HEK293 (cell line): Measurements from ENCODE around the gene TOM1L2.
A peak's percentile ranks its signal among the peaks of the same experiment; 100 is the strongest.

ENCODE experiments used
- CTCF ChIA-PET: fragments of 350-600 bp; formaldehyde crosslinking; extraction: SDS; loops from one replicate; lab custom pipeline; 2021; ENCODE audit warnings: antibody characterized with exemption; lab: Yijun Ruan, JAX
- POLR2A ChIA-PET: fragments of 300-600 bp; formaldehyde crosslinking; extraction: SDS; loops from one replicate; lab custom pipeline; 2020; ENCODE audit warnings: antibody characterized with exemption, inconsistent platforms; lab: Yijun Ruan, JAX
- H3K27ac ChIP-seq: fragments of 200-500 bp; sonication (Bioruptor generic); 2 replicates; pipeline ENCODE4 v1.5.1; 2014; ENCODE audit warnings: low read depth, low read length, control low read depth, inconsistent platforms; ENCODE audit errors: extremely low read depth
- H3K36me3 ChIP-seq, 2 experiments: fragments of 200-500 bp in 1 of 2; sonication (Bioruptor generic) in 1 of 2; 1 replicate in 1 of 2; 2 replicates in 1 of 2; pipeline ENCODE4 v1.5.1; 2014 to 2017; ENCODE audit warnings: inconsistent platforms in 2 of 2, low read length in 2 of 2; ENCODE audit not compliant: control insufficient read depth in 2 of 2, insufficient read depth in 1 of 2
- H3K4me1 ChIP-seq: fragments of 200-500 bp; sonication (Bioruptor generic); 2 replicates; pipeline ENCODE4 v1.5.1; 2014; ENCODE audit warnings: mild to moderate bottlenecking, low read length, inconsistent platforms; ENCODE audit not compliant: control insufficient read depth, insufficient read depth
- H3K4me3 ChIP-seq: 2 replicates; pipeline ENCODE4 v1.5.1; 2011; ENCODE audit warnings: low read depth, mild to moderate bottlenecking, control low read depth, low read length, moderate library complexity
- H3K9me3 ChIP-seq: fragments of 200-500 bp; sonication (Bioruptor generic); 2 replicates; pipeline ENCODE4 v1.5.1; 2014; ENCODE audit warnings: low read depth, low read length, inconsistent platforms; ENCODE audit not compliant: control insufficient read depth, insufficient read depth
- OSR2 ChIP-seq: fragments of 450-650 bp; formaldehyde crosslinking; IDR thresholded peaks from 2 replicates; pipeline ENCODE4 v1.5.1; 2016; ENCODE audit warnings: missing biosample characterization, missing genetic modification characterization
- PRDM1 ChIP-seq: fragments of 450-650 bp; formaldehyde crosslinking; IDR thresholded peaks from 2 replicates; pipeline ENCODE4; 2016; ENCODE audit warnings: missing biosample characterization, missing genetic modification characterization
- REPIN1 ChIP-seq: fragments of 450-650 bp; formaldehyde crosslinking; IDR thresholded peaks from 2 replicates; pipeline ENCODE4 v1.5.1; 2017; ENCODE audit warnings: missing biosample characterization, missing genetic modification characterization, low read depth
- SP7 ChIP-seq: fragments of 450-650 bp; formaldehyde crosslinking; IDR thresholded peaks from 2 replicates; pipeline ENCODE4 v1.5.1; 2016; ENCODE audit warnings: missing biosample characterization, missing genetic modification characterization
- WT1 ChIP-seq: fragments of 450-650 bp; formaldehyde crosslinking; IDR thresholded peaks from 2 replicates; pipeline ENCODE4 v1.5.1; 2016; ENCODE audit warnings: missing biosample characterization, missing genetic modification characterization
- ZBTB1 ChIP-seq: fragments of 450-650 bp; formaldehyde crosslinking; IDR thresholded peaks from 2 replicates; pipeline ENCODE4 v1.5.1; 2016; ENCODE audit warnings: missing biosample characterization, missing genetic modification characterization
- ZIC2 ChIP-seq: fragments of 450-650 bp; formaldehyde crosslinking; IDR thresholded peaks from 2 replicates; pipeline ENCODE4 v1.5.1; 2016; ENCODE audit warnings: missing biosample characterization, missing genetic modification characterization
- ZNF175 ChIP-seq: fragments of 450-650 bp; formaldehyde crosslinking; IDR thresholded peaks from 2 replicates; pipeline ENCODE4 v1.5.1; 2016; ENCODE audit warnings: missing biosample characterization, missing genetic modification characterization
- ZNF214 ChIP-seq: fragments of 450-650 bp; formaldehyde crosslinking; IDR thresholded peaks from 2 replicates; pipeline ENCODE4 v1.5.1; 2017; ENCODE audit warnings: missing biosample characterization, mild to moderate bottlenecking, missing genetic modification characterization, borderline replicate concordance
- ZNF311 ChIP-seq: fragments of 450-650 bp; formaldehyde crosslinking; IDR thresholded peaks from 2 replicates; pipeline ENCODE4 v1.5.1; 2017; ENCODE audit warnings: missing biosample characterization, missing genetic modification characterization, borderline replicate concordance
- ZNF350 ChIP-seq: fragments of 450-650 bp; formaldehyde crosslinking; IDR thresholded peaks from 2 replicates; pipeline ENCODE4 v1.5.0; 2017; ENCODE audit warnings: missing biosample characterization, mild to moderate bottlenecking, missing genetic modification characterization
- ZNF37A ChIP-seq: fragments of 450-650 bp; IDR thresholded peaks from 2 replicates; pipeline ENCODE4 v1.5.1; 2018; ENCODE audit warnings: missing biosample characterization, missing genetic modification characterization
- ZNF423 ChIP-seq: fragments of 450-650 bp; formaldehyde crosslinking; IDR thresholded peaks from 2 replicates; pipeline ENCODE4 v1.5.1; 2016; ENCODE audit warnings: missing biosample characterization, missing genetic modification characterization
- ZNF433 ChIP-seq: fragments of 450-650 bp; formaldehyde crosslinking; IDR thresholded peaks from 2 replicates; pipeline ENCODE4 v1.5.1; 2016; ENCODE audit warnings: missing biosample characterization, missing genetic modification characterization, low read depth
- ZNF48 ChIP-seq: fragments of 450-650 bp; formaldehyde crosslinking; IDR thresholded peaks from 2 replicates; pipeline ENCODE4 v1.5.1; 2016; ENCODE audit warnings: missing biosample characterization, missing genetic modification characterization
- ZNF571 ChIP-seq: fragments of 450-650 bp; formaldehyde crosslinking; IDR thresholded peaks from 2 replicates; pipeline ENCODE4 v1.5.0; 2017; ENCODE audit warnings: missing biosample characterization, missing genetic modification characterization
- ZNF623 ChIP-seq: fragments of 450-650 bp; formaldehyde crosslinking; IDR thresholded peaks from 2 replicates; pipeline ENCODE4 v1.5.1; 2016; ENCODE audit warnings: missing biosample characterization, missing genetic modification characterization
- ZNF654 ChIP-seq: fragments of 450-650 bp; formaldehyde crosslinking; IDR thresholded peaks from 2 replicates; pipeline ENCODE4 v1.5.1; 2016; ENCODE audit warnings: low read depth, missing biosample characterization, missing genetic modification characterization
- ZNF792 ChIP-seq: fragments of 450-650 bp; formaldehyde crosslinking; IDR thresholded peaks from 2 replicates; pipeline ENCODE4 v1.5.1; 2016; ENCODE audit warnings: missing biosample characterization, missing genetic modification characterization
- ZXDB ChIP-seq: fragments of 450-650 bp; formaldehyde crosslinking; IDR thresholded peaks from 2 replicates; pipeline ENCODE4 v1.5.1; 2016; ENCODE audit warnings: missing biosample characterization, missing genetic modification characterization
- TF ChIP-seq, protein P1 (sequence below): fragments of 450-650 bp; formaldehyde crosslinking; IDR thresholded peaks from 2 replicates; pipeline ENCODE4 v1.5.1; 2016; ENCODE audit warnings: missing biosample characterization, missing genetic modification characterization
- TF ChIP-seq, protein P2 (sequence below): fragments of 450-650 bp; formaldehyde crosslinking; IDR thresholded peaks from 2 replicates; pipeline ENCODE4; 2016; ENCODE audit warnings: missing biosample characterization, missing genetic modification characterization
- TF ChIP-seq, protein P3 (sequence below): fragments of 450-650 bp; formaldehyde crosslinking; IDR thresholded peaks from 2 replicates; pipeline ENCODE4 v1.5.1; 2016; ENCODE audit warnings: missing biosample characterization, missing genetic modification characterization
- TF ChIP-seq, protein P4 (sequence below): fragments of 450-650 bp; formaldehyde crosslinking; IDR thresholded peaks from 2 replicates; pipeline ENCODE4 v1.5.1; 2016; ENCODE audit warnings: missing biosample characterization, missing genetic modification characterization
- TF ChIP-seq, protein P5 (sequence below): fragments of 450-650 bp; formaldehyde crosslinking; IDR thresholded peaks from 2 replicates; pipeline ENCODE4 v1.5.1; 2016; ENCODE audit warnings: missing biosample characterization, missing genetic modification characterization
- TF ChIP-seq, protein P6 (sequence below): fragments of 450-650 bp; formaldehyde crosslinking; IDR thresholded peaks from 2 replicates; pipeline ENCODE4 v1.5.1; 2016; ENCODE audit warnings: missing biosample characterization, missing genetic modification characterization

TOM1L2 gene

DNA sequence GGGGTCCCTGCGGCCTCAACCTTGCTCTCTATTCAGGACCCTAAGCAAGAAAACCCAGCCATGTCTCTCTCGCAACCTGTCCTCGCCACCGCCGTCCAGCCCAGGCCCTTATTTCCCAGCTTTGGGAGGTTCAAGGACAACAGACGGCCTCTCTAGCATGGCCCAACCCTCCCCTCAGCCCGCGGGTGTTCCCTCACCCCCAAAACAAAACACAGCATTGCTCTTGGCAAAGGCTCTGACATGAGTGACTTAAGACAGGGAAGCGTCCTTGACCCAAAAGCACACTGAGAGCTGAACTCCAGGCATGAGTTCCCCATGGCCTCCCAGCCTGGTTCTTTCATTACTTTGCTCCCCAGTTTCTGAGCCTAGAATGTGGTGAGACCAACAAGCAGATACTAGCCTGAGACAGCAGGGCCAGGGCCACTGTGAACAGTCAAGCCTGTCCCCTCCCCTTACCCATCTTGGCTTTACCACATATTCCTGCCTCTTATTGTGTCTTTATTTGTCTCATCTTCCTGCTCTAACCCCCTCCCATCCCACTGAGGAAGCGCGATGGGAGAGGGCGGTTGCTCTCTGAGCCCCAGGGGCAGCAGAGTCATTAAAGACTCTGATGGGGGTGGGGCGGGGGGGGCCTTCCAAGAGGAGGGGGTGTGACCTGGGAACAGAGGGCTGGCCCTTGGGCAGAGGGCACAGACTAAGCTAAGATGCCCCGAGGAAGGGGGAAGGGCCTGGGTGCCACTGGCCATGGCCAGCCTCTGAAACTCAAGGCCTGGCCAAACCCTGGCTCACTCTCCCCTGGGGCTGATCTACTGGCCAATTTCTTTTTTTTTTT is 147.2 kb downstream of the TOM1L2 start:
- Histone ChIP-seq H3K4me3 (no peak overlapping the region), H3K9me3 (no peaks in the 10 kb centered on the region), H3K4me1 (peaks cover 28% of the 10 kb centered on the region), H3K27ac (peak overlapping the region; percentile 94), H3K36me3 (no peaks in the 10 kb centered on the region)
- TF ChIP-seq ZIC2 (tag by site-specific recombination) (0 out of 2 replicates have a peak, but pooled peaks have one; percentile 14), ZNF654 (no peak)
- CTCF ChIA-PET, result interaction anchor here (0.6 to 5.4 kb wide), 5 partner anchors 14 to 183 kb away, joined by 3 to 35 read pairs (median 4); no protein-coding TSS in a partner anchor
- POLR2A ChIA-PET, result interaction anchor here (0.7 to 11.4 kb wide), 2 partner anchors 13 to 179 kb away, joined by 7 to 181 read pairs; partner anchors contain the start of gene SREBF1

DNA sequence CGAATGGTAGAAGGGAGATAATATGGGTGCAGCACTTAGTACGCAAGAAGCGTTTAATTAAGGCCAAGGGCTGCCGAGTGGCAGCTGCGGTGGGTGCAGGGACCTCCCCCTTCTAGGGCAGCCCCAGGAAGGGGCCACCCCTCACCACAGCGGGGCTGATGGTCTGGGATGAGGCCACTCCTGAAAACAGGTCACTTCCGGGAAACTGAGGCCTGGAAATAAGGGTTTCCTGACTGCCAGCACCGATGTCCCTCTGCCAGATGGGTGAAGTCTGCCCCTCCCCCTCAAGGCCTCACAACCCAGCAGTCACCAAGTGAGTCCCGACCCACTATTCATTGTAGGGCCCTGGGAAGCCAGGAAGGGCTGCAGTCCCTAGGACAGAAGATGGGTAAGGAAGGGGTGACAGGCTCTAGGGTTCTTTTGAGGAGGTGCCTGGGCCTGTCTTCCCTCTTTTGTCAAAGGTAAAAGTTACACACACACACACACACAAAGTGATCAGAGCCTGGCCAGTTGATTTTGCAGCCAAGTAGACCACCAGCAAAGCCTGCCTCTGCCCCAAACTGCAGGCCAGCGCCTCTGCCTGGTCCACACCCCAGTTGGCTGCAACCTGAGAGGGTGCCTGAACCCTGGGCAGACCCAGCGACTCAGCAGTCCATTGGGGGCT is 147.9 kb downstream of the TOM1L2 start:
- ChIA-PET POLR2A (interaction anchor here (11.4 kb wide), 1 partner anchor 13 kb away, joined by 181 read pairs; the partner anchor contains the start of gene SREBF1), CTCF (interaction anchor here (5.4 kb wide), 1 partner anchor 13 kb away, joined by 35 read pairs; no protein-coding TSS in a partner anchor)
- peaks cover 32% of the 10 kb centered on the region for H3K4me1 ChIP-seq
- peak overlapping the region; percentile 94 for H3K27ac ChIP-seq
- no peak overlapping the region for H3K4me3 ChIP-seq
- no peaks in the 10 kb centered on the region for H3K9me3 ChIP-seq
- peaks cover 0 to 3% of the 10 kb centered on the region in 2 experiments; a peak in 1 of 3 replicates for H3K36me3 ChIP-seq
- TF ChIP-seq, protein P1, sequence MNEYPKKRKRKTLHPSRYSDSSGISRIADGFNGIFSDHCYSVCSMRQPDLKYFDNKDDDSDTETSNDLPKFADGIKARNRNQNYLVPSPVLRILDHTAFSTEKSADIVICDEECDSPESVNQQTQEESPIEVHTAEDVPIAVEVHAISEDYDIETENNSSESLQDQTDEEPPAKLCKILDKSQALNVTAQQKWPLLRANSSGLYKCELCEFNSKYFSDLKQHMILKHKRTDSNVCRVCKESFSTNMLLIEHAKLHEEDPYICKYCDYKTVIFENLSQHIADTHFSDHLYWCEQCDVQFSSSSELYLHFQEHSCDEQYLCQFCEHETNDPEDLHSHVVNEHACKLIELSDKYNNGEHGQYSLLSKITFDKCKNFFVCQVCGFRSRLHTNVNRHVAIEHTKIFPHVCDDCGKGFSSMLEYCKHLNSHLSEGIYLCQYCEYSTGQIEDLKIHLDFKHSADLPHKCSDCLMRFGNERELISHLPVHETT, result no peak
- TF ChIP-seq ZNF37A (tag by site-specific recombination) (no peak), ZXDB (0 out of 2 replicates have a peak, but pooled peaks have one; percentile 31), ZIC2 (tag by site-specific recombination) (no peak; the same call in 1 of the 2 replicates), ZNF175 (tag by site-specific recombination) (no peak), ZNF571 (no peak), SP7 (tag by site-specific recombination) (0 out of 2 replicates have a peak, but pooled peaks have one; percentile 42), ZNF792 (no peak), ZNF48 (tag by site-specific recombination) (no peak), ZNF423 (no peak; the same call in 1 of the 2 replicates), ZNF311 (tag by site-specific recombination) (no peak), OSR2 (tag by site-specific recombination) (no peak), ZNF350 (tag by site-specific recombination) (no peak), WT1 (tag by site-specific recombination) (no peak), ZNF214 (tag by site-specific recombination) (no peak), REPIN1 (no peak), ZNF433 (tag by site-specific recombination) (no peak), ZNF623 (no peak), PRDM1 (no peak), ZBTB1 (tag by site-specific recombination) (no peak)
- TF ChIP-seq, protein P2, sequence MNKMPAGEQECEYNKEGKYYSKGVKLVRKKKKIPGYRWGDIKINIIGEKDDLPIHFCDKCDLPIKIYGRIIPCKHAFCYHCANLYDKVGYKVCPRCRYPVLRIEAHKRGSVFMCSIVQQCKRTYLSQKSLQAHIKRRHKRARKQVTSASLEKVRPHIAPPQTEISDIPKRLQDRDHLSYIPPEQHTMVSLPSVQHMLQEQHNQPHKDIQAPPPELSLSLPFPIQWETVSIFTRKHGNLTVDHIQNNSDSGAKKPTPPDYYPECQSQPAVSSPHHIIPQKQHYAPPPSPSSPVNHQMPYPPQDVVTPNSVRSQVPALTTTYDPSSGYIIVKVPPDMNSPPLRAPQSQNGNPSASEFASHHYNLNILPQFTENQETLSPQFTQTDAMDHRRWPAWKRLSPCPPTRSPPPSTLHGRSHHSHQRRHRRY (tag by site-specific recombination), result no peak
- TF ChIP-seq, protein P3, sequence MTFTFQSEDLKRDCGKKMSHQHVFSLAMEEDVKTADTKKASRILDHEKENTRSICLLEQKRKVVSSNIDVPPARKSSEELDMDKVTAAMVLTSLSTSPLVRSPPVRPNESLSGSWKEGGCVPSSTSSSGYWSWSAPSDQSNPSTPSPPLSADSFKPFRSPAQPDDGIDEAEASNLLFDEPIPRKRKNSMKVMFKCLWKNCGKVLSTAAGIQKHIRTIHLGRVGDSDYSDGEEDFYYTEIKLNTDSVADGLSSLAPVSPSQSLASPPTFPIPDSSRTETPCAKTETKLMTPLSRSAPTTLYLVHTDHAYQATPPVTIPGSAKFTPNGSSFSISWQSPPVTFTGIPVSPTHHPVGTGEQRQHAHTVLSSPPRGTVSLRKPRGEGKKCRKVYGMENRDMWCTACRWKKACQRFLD (tag by site-specific recombination), result no peak
- TF ChIP-seq, protein P4, sequence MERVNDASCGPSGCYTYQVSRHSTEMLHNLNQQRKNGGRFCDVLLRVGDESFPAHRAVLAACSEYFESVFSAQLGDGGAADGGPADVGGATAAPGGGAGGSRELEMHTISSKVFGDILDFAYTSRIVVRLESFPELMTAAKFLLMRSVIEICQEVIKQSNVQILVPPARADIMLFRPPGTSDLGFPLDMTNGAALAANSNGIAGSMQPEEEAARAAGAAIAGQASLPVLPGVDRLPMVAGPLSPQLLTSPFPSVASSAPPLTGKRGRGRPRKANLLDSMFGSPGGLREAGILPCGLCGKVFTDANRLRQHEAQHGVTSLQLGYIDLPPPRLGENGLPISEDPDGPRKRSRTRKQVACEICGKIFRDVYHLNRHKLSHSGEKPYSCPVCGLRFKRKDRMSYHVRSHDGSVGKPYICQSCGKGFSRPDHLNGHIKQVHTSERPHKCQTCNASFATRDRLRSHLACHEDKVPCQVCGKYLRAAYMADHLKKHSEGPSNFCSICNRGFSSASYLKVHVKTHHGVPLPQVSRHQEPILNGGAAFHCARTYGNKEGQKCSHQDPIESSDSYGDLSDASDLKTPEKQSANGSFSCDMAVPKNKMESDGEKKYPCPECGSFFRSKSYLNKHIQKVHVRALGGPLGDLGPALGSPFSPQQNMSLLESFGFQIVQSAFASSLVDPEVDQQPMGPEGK (tag by site-specific recombination), result peak; percentile 41; the same call in 1 of the 2 replicates
- TF ChIP-seq, protein P5, sequence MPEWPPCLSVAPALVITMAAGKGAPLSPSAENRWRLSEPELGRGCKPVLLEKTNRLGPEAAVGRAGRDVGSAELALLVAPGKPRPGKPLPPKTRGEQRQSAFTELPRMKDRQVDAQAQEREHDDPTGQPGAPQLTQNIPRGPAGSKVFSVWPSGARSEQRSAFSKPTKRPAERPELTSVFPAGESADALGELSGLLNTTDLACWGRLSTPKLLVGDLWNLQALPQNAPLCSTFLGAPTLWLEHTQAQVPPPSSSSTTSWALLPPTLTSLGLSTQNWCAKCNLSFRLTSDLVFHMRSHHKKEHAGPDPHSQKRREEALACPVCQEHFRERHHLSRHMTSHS (tag by site-specific recombination), result no peak
- TF ChIP-seq, protein P6, sequence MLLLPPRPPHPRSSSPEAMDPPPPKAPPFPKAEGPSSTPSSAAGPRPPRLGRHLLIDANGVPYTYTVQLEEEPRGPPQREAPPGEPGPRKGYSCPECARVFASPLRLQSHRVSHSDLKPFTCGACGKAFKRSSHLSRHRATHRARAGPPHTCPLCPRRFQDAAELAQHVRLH (tag by site-specific recombination), result no peak
